Spleen (tissue), 11 donors: ENCODE results near the gene RPL23. TPM values are rescaled to one million over a fixed set of nuclear protein-coding genes. Genes with fewer than 3 reads are reported as not detected.

Experiments
- DNase-seq: peaks from one replicate; pipeline ENCODE4 v3.0.0-alpha.2; 2020
- H3K27ac ChIP-seq, 8 donors: fragments of 200-600 bp; sonication (generic) in 7 of 8; 1 replicate in 4 of 8; 2 replicates in 4 of 8; pipeline versions ENCODE4 v1.5.0 to v1.8.0; 2016 to 2021; ENCODE audit warnings: inconsistent platforms in 4 of 8, mild to moderate bottlenecking in 4 of 8, moderate library complexity in 1 of 8
- H3K27me3 ChIP-seq, 7 donors: fragments of 200-600 bp; sonication (generic) in 6 of 7; replicated peaks in 1 of 7; 1 replicate in 4 of 7; 2 replicates in 3 of 7; pipeline versions ENCODE4 v1.5.0 to v1.8.0; 2016 to 2021; ENCODE audit warnings: inconsistent platforms in 3 of 7, mild to moderate bottlenecking in 1 of 7
- H3K36me3 ChIP-seq, 6 donors: fragments of 200-600 bp; sonication (generic) in 5 of 6; 1 replicate in 4 of 6; 2 replicates in 2 of 6; pipeline versions ENCODE4 v1.5.0 to v1.8.0; 2016 to 2021; ENCODE audit warnings: inconsistent platforms in 2 of 6
- H3K4me1 ChIP-seq, 6 donors: fragments of 200-600 bp; sonication (generic) in 5 of 6; 1 replicate in 3 of 6; 2 replicates in 3 of 6; pipeline versions ENCODE4 v1.5.0 to v1.8.0; 2016 to 2021; ENCODE audit warnings: inconsistent platforms in 3 of 6
- H3K4me3 ChIP-seq, 8 donors: fragments of 200-600 bp; sonication (generic) in 7 of 8; 1 replicate in 4 of 8; 2 replicates in 4 of 8; pipeline versions ENCODE4 v1.5.0 to v1.8.0; 2016 to 2021; ENCODE audit warnings: inconsistent platforms in 4 of 8, mild to moderate bottlenecking in 4 of 8, moderate library complexity in 2 of 8
- H3K9me3 ChIP-seq, 8 donors: fragments of 200-600 bp; sonication (generic) in 7 of 8; 1 replicate in 4 of 8; 2 replicates in 4 of 8; pipeline versions ENCODE4 v1.5.0 to v1.8.0; 2016 to 2021; ENCODE audit warnings: inconsistent platforms in 4 of 8
- CTCF ChIP-seq, 11 experiments: fragments of 200-600 bp in 7 of 11; fragments of 450-650 bp in 4 of 11; sonication (generic) in 4 of 11; IDR thresholded peaks in 8 of 11; conservative IDR thresholded peaks in 3 of 11; 1 replicate in 7 of 11; 2 replicates in 4 of 11; pipeline versions ENCODE4 v1.4.0 to v1.8.0; 2016 to 2021; ENCODE audit warnings: antibody characterized with exemption in 11 of 11, inconsistent platforms in 4 of 11, mild to moderate bottlenecking in 1 of 11
- POLR2A ChIP-seq, 3 donors: fragments of 450-650 bp; IDR thresholded peaks; one replicate each; pipeline ENCODE4 v1.5.1; 2017; ENCODE audit warnings: antibody characterized with exemption in 3 of 3, mild to moderate bottlenecking in 1 of 3
- POLR2AphosphoS5 ChIP-seq, 3 donors: sonication (generic); formaldehyde crosslinking; IDR thresholded peaks; one replicate each; pipeline ENCODE4 v1.5.1; 2017; ENCODE audit warnings: antibody characterized with exemption in 3 of 3
- WGBS, 5 donors: extraction: QIAGEN DNeasy Blood & Tissue Kit in 3 of 5; methylation state at CpG; one replicate each; pipeline versions ENCODE4 v1.1.5 to v1.1.7; 2013 to 2018; 5-methylcytosine and 5-hydroxymethylcytosine counted together
- intact Hi-C: fragments of 100-400 bp; cut with DNase I; formaldehyde crosslinking; loops from one replicate; pipeline ENCODE4 v1.15.0; 2023; ENCODE audit warnings: low total_unique reads
- polyA plus RNA-seq, 3 donors: library from polyadenylated mRNA; stranded (reverse); fragments of 200-250 nt; gene quantifications; one replicate each; pipeline ENCODE4 v1.2.1, GENCODE V29; 2013
- total RNA-seq, 7 donors: library from RNA; depleted of rRNA in 3 of 7; stranded (reverse); fragments of >200 nt in 3 of 7; fragmentation: NEBNext Ultra II Directional in 4 of 7; extraction: Animal tissue kit (Norgen Biotek cat#: 25700) in 4 of 7; gene quantifications; one replicate each; pipeline versions ENCODE4 v1.1.0 to v1.2.1, GENCODE V29; 2016 to 2021
- donor health status: healthy with polysubstance abuse.
- donor health status: DM: no; HTN: no; CAD: no; lungs with moderate emphysema.
- donor health status: DM: no; HTN: no; CAD: no.
- donor health status: Bipolar disorder and iron deficiency.
- donor health status: healthy.
- donor health status: DM: no; HTN: no; CAD: no.
- donor health status: DM: yes; HTN: yes; CAD: no.

The RPL23 gene
- total and polyA plus RNA-seq, 10 donors = 1,006 to 6,883 (median 1,760) TPM

GRCh38 chr17:38885044-38885727 lies 31.7 kb upstream of the RPL23 start:
- H3K27ac ChIP-seq = peak overlapping the region in 6 of 8 donors; percentile 11 to 84 (median 58)
- H3K27me3 ChIP-seq = no peaks in the 10 kb centered on the region
- no peak overlapping the region for H3K4me3 ChIP-seq
- peaks cover 52 to 100% (median 90%) of the 10 kb centered on the region in 6 donors for H3K4me1 ChIP-seq
- 81 to 89% (median 85%) methylated on average over 7 to 9 of the region's 9 CpGs for WGBS, 5 donors
- H3K9me3 ChIP-seq = no peaks in the 10 kb centered on the region
- H3K36me3 ChIP-seq = peaks cover 0 to 89% (median 52%) of the 10 kb centered on the region in 6 donors
- no peak for DNase-seq
- intact Hi-C loops = no loop called here
- TF ChIP-seq POLR2AphosphoS5 (IDR thresholded peaks at IDR 0.05) (no peak), POLR2A (IDR thresholded peaks at IDR 0.05) (no peak), CTCF (IDR thresholded peaks at IDR 0.05 in 8 of 11, conservative IDR thresholded peaks at IDR 0.05 in 3 of 11) (no peak)

GRCh38 chr17:38883592-38884526 lies 30.3 kb upstream of the RPL23 start:
- Histone ChIP-seq H3K27ac (peak overlapping the region; percentile 17 to 84 (median 73)), H3K9me3 (no peaks in the 10 kb centered on the region), H3K36me3 (peaks cover 0 to 89% (median 53%) of the 10 kb centered on the region in 6 donors), H3K4me1 (peaks cover 60 to 100% (median 91%) of the 10 kb centered on the region in 6 donors), H3K4me3 (peak overlapping the region in 2 of 8 donors; percentile 9 to 23), H3K27me3 (no peaks in the 10 kb centered on the region)
- intact Hi-C loops = no loop called here
- 32 to 40% (median 36%) methylated on average over 19 of the region's 19 CpGs for WGBS, 5 donors
- DNase-seq = no peak
- peak in 2 of 3 donors; percentile 14 to 28 for TF ChIP-seq POLR2AphosphoS5 (IDR thresholded peaks at IDR 0.05)
- peak in 1 of 11 experiments; percentile 20 for TF ChIP-seq CTCF (IDR thresholded peaks at IDR 0.05 in 8 of 11, conservative IDR thresholded peaks at IDR 0.05 in 3 of 11)
- TF ChIP-seq POLR2A (IDR thresholded peaks at IDR 0.05) = no peak

GRCh38 chr17:38882870-38883269 lies 29.3 kb upstream of the RPL23 start:
- Histone ChIP-seq H3K27ac (peak overlapping the region in 7 of 8 donors; percentile 48 to 84 (median 72)), H3K4me1 (peaks cover 65 to 100% (median 96%) of the 10 kb centered on the region in 6 donors), H3K9me3 (no peaks in the 10 kb centered on the region), H3K27me3 (no peaks in the 10 kb centered on the region), H3K4me3 (no peak overlapping the region), H3K36me3 (peaks cover 0 to 89% (median 57%) of the 10 kb centered on the region in 6 donors)
- TF ChIP-seq CTCF (IDR thresholded peaks at IDR 0.05 in 8 of 11, conservative IDR thresholded peaks at IDR 0.05 in 3 of 11) (no peak), POLR2AphosphoS5 (IDR thresholded peaks at IDR 0.05) (no peak), POLR2A (IDR thresholded peaks at IDR 0.05) (no peak)
- intact Hi-C loops = no loop called here
- WGBS, 5 donors = 84 to 97% (median 88%) methylated on average over 2 of the region's 2 CpGs
- DNase-seq = no peak
